Transverse colon (tissue), 4 donors: Measurements from ENCODE around the gene DIS3L2.

Experiments used
- POLR2A ChIP-seq: fragments of 450-650 bp; IDR thresholded peaks from one replicate; pipeline ENCODE4 v1.6.1; 2016; ENCODE audit warnings: antibody characterized with exemption, mild to moderate bottlenecking, moderate library complexity
- POLR2AphosphoS5 ChIP-seq, 3 donors: sonication (generic); formaldehyde crosslinking; IDR thresholded peaks; one replicate each; pipeline ENCODE4 v1.6.1; 2016; ENCODE audit warnings: antibody characterized with exemption in 3 of 3
- TF ChIP-seq, protein P1 (sequence below), 5 experiments: fragments of 200-600 bp in 3 of 5; fragments of 450-650 bp in 2 of 5; sonication (generic) in 3 of 5; IDR thresholded peaks; 1 replicate in 2 of 5; 2 replicates in 3 of 5; pipeline ENCODE4 v1.5.1; 2016 to 2017; ENCODE audit warnings: antibody characterized with exemption in 5 of 5, inconsistent platforms in 3 of 5, mild to moderate bottlenecking in 2 of 5, moderate library complexity in 1 of 5

DNA sequence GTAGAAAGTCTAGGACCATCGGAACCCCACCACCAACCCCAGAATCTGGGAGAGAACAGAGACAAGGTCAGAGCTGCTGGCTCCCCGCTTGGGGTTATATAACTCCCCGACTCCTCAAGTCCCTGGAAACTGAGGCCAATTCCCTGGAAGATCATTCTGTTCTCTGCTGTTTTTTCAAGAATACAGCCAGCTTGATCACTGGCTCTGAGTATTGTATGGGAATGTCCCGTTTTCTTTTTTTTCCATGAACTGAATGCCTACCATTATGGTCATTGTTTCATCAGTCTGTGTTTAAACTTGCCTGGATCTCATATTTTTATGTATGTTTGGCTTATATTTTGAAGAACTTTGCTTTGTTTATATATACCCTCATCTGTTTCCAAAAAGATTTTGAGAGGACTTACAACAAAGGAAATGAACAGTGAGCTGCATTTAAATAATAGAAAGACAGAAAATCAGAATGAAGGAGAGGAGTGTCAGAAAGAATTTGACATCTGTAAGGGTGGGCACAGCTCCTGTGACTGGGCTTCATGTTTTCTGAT lies 327.0 kb downstream of the DIS3L2 start:
- TF ChIP-seq, protein P1, sequence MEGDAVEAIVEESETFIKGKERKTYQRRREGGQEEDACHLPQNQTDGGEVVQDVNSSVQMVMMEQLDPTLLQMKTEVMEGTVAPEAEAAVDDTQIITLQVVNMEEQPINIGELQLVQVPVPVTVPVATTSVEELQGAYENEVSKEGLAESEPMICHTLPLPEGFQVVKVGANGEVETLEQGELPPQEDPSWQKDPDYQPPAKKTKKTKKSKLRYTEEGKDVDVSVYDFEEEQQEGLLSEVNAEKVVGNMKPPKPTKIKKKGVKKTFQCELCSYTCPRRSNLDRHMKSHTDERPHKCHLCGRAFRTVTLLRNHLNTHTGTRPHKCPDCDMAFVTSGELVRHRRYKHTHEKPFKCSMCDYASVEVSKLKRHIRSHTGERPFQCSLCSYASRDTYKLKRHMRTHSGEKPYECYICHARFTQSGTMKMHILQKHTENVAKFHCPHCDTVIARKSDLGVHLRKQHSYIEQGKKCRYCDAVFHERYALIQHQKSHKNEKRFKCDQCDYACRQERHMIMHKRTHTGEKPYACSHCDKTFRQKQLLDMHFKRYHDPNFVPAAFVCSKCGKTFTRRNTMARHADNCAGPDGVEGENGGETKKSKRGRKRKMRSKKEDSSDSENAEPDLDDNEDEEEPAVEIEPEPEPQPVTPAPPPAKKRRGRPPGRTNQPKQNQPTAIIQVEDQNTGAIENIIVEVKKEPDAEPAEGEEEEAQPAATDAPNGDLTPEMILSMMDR (IDR thresholded peaks at IDR 0.05), result no peak
- no peak for TF ChIP-seq POLR2A
- TF ChIP-seq POLR2AphosphoS5 (IDR thresholded peaks at IDR 0.05), result no peak
